NCI-H748 treated with DMSO at 0.1 percent for 48 hours (cell line): ENCODE data around the gene TPK1.
"Not testable (repeated sequence)": the region's sequence is repeated elsewhere in the genome, so short reads cannot be mapped to it uniquely, and the experiment has no call there.

ENCODE experiments used
- DNase-seq: peaks from one replicate; lab custom pipeline; 2025; lab: John Stamatoyannopoulos, UW

TPK1 gene

GRCh38 chr7:144629598-144629997, 206.3 kb downstream of the TPK1 start:
- DNase-seq = no peak

GRCh38 chr7:144629011-144629410, 206.8 kb downstream of the TPK1 start:
- DNase-seq = no peak

DNA sequence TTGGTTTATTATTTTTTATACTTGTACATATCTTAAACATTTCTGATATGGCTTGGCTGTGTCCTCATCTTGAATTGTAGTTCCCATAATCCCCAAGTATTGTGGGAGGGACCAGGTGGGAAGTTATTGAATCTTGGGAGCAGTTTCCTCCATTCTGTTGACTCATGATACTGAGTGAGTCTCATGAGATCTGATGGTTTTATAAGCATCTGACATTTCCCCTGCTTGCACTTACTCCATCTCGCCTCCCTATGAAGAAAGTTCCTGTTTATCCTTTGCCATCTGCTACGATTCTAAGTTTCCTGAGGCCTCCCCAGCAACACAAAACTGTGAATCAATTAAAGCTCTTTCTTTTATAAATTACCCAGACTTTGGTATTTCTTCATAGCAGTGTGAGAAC, 207.7 kb downstream of the TPK1 start:
- DNase-seq = no peak

- no peak for DNase-seq
Observed at GRCh38 chr7:144622745-144623144, 213.1 kb downstream of the TPK1 start.

GRCh38 chr7:144606261-144606660, 229.6 kb downstream of the TPK1 start:
- no peak for DNase-seq

DNA sequence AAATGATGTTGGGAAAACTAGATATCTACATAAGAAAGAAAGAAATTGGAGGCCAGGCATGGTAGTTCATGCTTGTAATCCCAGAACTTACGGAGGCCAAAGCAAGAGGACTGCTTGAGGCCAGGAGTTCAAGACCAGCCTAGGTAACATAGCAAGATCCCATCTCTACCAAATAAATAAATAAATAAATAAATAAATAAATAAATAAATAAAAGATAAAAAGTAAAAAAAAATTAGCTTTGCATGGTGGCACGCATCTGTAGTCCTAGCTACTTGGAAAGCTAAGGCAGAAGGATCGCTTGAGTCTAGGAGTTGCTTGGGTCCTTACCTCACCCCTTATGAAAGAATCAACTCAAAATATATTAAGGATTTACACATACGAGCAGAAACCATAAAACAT, 238.9 kb downstream of the TPK1 start:
- no peak for DNase-seq

DNA sequence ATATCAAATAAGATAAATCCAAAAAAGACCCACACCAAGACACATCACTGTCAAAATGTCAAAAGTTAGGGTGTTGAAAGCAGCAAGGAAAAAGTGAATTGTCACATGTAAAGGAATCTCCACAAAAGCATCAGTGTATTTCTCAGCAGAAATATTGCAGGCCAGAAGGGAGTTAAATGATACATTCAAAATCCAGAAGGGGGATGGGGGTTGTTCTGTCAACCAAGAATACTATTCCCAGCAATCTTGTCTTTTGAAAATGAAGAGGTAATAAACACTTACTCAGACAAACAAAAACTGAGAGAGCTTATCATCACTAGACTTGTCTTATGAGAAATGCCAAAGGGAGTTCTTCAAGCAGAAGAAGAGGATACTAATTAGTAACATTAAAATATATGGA, 241.3 kb downstream of the TPK1 start:
- no peak for DNase-seq

DNA sequence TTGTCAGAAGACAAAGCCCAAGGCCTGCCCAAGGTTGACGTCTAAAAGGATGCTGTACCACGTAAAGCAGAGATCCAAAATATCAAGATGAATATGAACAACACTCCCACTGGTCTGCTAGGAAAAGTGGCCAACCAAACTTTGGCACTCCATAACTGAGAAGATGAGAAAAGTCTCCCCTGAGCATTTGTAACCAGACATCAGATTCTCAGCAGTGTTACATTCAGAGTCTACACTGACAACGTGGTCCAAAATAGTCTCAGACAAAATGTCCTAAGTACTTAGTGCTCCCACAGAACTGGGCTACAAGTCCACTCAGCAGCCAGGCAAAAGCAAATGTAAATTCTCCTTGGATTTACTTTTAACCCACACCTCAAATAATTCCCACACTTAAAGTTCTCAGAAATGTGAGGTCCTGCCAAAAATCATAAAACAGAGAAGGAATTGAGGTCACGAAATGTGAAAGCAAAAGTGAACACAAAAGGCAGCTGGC, 247.2 kb downstream of the TPK1 start:
- no peak for DNase-seq

DNA sequence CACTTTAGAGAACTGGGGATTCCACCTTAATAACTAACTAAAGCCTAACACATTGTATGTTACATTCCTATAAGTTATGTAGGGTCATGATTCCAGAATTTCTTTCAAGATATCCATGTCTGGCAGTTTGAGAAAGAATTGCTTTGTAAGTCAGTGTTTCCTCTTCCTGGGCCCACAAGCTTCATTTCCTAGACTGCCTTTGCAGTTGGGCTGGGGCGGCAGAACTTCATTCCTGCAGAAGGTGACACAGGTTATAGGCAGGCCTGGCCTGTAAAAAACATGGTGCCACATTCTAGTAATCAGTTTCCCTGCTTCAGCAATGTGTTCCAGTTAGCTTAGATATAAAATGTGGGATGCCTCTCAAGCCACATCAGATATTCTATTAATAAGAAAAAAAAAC, 248.2 kb downstream of the TPK1 start:
- DNase-seq = no peak

- no peak for DNase-seq
Observed at GRCh38 chr7:144584726-144585125, 251.1 kb downstream of the TPK1 start.

DNA sequence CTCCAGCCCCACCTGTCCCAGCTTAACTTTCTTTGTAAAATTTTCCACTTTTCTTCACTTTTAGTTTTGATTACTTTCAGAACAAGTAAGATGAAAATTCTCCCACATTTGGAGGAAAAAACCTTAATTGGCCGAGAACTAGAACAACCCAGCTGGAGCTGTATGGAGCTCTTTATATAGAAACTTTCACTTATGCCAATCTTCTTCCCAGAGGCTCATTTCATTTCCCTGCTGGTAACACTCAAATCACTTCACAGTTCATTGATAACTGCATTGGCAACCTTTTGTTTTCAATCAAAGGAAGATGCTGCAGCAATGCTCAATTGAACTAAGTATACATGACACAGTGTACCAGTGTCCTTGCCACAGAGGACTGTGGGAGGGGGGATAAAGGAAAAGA, 256.2 kb downstream of the TPK1 start:
- no peak for DNase-seq

DNA sequence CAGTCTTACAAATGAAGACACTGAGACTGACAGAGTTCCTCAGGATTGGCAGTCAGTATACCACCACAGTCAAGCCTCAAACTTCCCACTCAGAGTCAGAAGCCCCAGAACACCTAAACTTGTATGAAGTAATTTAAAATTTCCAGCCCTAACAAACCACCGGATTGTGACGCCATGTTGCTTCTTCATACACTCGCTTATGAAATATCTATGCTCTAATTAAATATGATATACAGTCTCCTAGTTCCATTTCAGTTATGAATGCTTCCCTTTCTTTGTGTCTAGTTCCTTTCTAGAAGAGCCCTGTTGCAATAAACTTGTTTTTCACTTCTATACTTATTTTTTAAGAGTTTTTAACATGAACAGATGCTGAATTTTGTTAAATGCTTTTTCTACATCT, 260.4 kb downstream of the TPK1 start:
- no peak for DNase-seq

DNA sequence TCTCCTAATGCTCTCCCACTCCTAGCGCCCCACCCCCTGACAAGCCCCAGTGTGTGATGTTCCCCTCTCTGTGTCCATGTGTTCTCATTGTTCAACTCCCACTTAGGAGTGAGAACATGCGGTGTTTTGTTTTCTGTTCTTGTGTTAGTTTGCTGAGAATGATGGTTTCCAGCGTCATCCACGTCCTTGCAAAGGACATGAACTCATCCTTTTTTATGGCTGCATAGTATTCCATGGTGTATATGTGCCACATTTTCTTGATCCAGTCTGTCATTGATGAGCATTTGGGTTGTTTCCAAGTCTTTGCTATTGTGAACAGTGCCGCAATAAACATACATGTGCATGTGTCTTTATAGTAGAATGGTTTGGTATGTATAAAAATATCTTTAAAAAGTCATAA, 261.1 kb downstream of the TPK1 start:
- not testable (repeated sequence) for DNase-seq

- DNase-seq = no peak
Observed at GRCh38 chr7:144568233-144568632, 267.6 kb downstream of the TPK1 start.

DNA sequence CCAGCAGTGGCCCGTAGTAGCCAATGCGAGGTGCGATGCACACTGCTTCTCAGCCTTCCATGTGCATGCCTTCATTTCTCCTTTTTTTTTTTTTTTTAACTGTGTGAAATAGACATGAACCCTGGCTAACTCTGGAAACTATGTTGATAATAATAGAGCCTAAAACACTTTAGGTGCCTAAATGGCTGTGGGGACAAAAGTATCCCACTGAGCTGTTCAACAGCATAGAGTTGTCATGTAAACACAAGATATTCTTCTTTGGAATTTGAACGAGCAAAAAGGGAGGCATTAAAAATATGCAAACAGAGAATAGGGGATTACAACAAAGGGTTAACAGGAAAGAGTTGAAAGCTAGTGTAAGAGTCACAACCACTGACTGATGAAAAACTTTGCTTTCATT, 270.3 kb downstream of the TPK1 start:
- peak; percentile 41 for DNase-seq

DNA sequence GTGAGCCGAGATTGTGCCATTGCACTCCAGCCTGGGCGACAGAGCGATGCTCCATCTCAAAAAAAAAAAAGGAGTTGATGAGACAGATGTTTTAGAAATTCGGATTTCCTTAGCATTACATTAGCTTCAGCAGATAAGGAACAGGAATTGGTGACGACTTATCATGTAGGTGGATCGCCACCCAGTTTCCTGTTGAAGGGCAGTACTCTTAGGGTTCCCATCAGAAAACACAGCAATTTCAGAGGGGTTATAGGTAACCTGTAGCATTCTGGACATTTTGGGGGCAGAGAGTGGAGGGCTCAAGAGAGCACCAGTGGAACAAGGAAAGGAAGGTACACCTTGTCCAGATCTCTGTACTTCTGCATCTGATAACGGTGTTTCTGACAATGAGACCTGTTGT, 286.0 kb downstream of the TPK1 start:
- no peak for DNase-seq

GRCh38 chr7:144548556-144548955, 287.3 kb downstream of the TPK1 start:
- no peak for DNase-seq

DNA sequence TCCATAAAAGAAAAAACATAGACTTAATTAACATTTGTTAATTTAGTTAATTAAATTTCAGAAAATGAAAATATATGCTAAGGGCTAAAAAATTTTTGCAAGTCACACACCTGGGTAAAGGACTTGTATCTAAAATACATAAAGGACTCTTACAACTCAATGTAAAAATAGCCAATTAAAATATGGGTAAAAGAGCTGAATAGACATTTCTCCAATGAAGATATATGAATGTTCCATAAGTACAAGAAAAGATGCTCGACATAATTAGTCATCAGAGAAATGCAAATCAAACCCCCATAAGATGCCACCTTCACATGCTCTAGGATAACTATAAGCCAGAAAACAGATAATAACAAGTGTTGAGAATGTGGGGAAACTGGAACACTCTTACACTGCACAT, 288.0 kb downstream of the TPK1 start:
- DNase-seq = no peak

GRCh38 chr7:144546782-144547181, 289.1 kb downstream of the TPK1 start:
- DNase-seq = no peak

DNA sequence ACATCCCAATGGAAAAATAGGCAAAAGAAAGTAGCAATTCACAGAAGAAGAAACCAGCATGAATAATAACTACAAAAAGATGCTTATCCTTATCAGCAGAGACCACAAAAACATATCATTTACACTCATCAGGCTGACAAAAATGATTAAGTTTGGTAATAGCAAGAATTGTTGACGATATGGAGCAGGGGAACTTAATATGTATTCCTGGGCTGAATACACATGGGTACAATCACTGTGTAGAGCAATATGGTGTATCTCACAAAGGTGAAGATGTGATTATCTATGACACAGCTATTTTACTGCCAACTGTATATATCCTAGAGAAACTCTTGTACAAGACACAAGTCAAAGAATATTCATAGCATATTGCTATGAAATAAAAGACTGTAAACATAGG, 290.5 kb downstream of the TPK1 start:
- DNase-seq = no peak

- peak; percentile 36 for DNase-seq
Observed at GRCh38 chr7:144534655-144535395, 301.0 kb downstream of the TPK1 start.

DNA sequence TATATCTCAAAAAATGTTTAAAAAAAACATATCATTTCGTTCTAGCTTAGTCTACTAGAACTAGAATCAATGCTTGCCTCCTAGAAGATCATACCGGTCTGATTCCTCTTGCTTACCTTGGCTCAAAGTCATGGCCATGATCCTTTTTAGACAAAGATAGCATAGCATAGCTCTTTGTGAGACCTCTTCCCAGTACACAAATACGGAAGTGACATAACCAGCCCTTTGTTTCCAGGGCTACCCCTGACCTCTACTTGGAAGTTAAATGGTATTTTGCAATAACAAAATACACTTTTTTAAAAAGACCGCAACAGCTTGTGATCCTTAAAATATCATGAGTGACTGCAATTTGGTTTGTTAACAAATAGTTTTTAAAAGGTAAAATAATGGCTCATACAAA, 301.7 kb downstream of the TPK1 start:
- DNase-seq = no peak

DNA sequence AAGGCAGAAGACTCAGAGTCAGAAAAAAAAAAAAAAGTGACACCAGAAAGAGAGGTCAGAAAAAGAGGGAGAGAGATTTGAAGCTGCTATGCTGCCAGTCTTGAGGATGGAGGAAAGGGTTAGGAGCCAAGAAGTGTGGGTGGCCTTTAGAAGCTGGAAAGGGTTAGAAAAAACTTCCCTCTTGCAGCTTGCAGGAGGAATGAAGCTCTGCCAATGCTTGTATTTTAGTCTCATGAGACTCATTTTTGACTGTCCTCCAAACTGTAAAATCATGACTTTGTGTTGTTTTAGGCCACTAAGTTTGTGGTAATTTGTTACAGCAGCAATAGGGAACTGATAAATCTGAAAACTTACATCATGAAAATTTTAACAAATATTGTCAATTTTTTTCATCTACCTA, 304.7 kb downstream of the TPK1 start:
- no peak for DNase-seq

DNA sequence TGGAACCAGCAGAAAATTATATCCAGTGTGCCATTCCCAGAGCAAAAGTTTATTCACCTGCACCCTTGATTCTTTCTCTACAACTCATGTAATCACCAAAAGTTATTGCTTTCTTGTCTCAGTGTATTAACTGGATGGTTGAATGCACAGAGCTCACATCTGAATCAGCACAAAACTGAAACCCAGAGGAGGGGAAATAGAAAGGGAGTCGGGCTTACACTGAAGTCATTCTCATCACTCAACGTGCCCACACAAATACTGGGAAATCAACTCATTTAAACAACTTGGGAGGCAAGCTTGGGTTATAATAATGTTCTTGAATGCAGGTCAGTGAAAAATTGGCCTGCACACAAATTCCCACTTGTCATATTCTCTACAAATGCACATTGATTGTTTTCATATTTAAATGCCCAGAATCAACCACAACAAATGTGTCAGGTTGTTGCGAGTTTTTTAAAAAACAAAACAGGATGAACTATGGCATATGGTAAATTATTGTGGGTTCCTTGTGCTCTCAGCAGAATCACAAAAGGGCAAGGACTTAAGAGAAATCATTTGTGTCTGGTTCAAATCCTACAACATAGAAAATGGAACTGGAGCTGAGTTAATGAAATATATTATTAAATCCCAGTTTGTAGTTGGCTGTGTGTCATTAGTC, 306.5 kb downstream of the TPK1 start:
- no peak for DNase-seq
